Stimulated activated CD8-positive, alpha-beta memory T cell treated with anti-CD3 and anti-CD28 coated beads, Interleukin-7, amount 100 ng/mL, for 1 hour (primary cell): ENCODE data around the gene BICC1.

ENCODE experiments used
- DNase-seq, 2 donors: peaks; one replicate each; pipeline ENCODE4 v3.0.0-alpha.2; 2020; ENCODE audit warnings: low read depth in 2 of 2

BICC1 gene, protein sequence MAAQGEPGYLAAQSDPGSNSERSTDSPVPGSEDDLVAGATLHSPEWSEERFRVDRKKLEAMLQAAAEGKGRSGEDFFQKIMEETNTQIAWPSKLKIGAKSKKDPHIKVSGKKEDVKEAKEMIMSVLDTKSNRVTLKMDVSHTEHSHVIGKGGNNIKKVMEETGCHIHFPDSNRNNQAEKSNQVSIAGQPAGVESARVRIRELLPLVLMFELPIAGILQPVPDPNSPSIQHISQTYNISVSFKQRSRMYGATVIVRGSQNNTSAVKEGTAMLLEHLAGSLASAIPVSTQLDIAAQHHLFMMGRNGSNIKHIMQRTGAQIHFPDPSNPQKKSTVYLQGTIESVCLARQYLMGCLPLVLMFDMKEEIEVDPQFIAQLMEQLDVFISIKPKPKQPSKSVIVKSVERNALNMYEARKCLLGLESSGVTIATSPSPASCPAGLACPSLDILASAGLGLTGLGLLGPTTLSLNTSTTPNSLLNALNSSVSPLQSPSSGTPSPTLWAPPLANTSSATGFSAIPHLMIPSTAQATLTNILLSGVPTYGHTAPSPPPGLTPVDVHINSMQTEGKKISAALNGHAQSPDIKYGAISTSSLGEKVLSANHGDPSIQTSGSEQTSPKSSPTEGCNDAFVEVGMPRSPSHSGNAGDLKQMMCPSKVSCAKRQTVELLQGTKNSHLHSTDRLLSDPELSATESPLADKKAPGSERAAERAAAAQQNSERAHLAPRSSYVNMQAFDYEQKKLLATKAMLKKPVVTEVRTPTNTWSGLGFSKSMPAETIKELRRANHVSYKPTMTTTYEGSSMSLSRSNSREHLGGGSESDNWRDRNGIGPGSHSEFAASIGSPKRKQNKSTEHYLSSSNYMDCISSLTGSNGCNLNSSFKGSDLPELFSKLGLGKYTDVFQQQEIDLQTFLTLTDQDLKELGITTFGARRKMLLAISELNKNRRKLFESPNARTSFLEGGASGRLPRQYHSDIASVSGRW

DNA sequence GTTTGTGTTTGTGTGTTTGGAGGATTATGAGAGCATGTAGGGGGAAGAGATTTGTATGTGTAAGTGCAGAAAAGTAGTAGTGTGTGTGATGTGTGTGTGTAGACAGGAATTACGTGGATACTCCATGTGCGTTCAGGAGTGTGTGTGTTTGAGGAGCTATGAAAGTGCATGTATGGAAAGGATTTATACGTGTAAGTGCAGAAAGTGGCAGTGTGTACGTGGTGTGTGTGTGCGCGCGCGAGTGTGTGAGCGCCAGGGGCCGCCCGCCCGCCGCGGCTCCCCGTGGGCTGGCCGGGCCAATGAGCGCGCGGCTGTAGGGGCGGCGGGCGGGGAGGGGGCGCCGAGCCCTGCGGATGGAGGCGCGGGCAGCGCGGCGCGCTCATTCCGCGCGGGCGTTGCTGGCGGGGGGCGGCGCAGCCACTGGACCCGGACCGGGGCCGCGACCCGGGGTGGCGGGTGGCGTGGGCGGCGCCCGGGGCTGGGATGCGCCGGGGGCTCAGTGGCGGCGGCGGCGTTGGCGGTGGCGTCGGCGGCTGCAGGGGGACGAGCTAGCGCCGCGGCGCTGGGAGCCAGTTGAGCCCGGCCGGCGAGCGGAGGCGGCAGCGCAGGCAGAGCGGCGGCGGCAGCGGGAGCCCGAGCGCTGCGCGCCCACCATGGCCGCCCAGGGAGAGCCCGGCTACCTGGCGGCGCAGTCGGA, at the start of gene BICC1:
Gene BICC1, plus strand, starts transcription at position 382 of the 697 bp plus-strand sequence. Its CDS starts 272 bp downstream, at position 654.
- no peak for DNase-seq

DNA sequence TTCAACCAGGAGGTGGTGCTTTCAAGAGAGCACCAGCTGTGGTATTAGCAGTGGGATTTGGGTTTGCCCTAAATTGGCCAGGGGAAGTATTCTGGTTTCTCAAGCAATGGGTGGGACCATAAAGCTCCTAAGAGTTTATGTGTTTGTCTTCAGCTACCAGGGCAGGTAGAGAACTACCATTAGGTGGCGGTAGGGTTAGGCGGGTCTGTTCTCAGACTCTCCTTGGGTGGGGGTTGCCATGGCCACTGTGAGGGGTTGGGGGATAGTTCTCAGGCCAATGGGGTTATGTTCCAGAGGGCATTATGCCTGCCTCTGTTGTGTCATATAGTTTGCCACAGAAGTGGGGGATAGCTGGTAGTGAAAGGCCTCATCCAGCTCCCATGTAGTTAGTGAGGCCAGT, 47.7 kb upstream of the BICC1 start:
- no peak for DNase-seq

DNA sequence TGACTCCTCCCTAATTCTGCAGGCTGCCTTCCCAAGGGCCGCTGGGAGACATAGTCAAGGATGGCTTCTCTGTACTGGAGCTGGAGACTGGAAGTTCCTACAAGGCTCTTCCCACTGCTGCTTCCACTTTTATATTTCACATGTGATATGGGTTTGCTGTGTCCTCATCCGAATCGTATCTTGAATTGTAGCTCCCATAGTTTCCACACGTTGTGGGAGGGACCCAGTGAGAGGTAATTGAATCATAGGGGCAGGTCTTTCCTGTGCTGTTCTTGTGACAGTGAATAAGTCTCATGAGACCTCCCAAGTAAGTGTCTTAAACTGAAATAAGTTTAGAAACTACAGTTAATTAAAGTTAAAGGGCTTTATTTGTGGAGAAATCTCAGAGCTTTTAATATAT, 47.0 kb upstream of the BICC1 start:
- DNase-seq, result no peak

DNA sequence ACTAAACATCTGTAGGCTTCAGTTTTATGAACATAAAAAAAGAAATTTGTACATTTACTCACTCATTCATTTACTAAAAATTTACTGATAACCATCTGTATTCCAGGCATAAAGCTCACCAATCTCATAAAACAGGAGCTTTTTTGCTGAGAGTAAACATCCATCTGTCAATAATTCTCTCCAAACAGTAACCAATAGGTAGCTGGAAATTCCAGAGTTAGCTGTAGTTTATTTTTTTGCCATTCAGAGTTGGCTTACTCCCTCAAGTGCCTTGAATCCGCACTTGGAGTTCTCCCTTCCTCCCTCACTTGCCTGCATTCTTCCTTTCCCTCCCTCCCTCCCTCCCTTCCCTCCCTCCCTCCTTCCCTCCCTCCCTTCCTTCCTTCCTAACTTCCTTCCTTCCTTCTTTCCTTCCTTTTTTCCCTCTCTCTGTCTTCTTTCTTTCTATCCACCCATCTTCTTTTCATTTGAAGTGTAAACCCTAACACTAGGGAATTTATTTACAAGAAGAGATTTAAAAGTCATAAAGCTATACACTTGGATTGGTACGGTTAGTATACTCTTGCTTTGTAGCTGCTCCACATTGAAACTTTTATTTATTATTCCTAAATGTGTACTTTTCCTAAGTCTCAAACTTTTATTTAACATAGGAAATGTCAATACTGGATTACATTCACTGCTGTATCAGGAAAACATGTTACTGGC, 44.6 kb upstream of the BICC1 start:
- DNase-seq, result no peak

DNA sequence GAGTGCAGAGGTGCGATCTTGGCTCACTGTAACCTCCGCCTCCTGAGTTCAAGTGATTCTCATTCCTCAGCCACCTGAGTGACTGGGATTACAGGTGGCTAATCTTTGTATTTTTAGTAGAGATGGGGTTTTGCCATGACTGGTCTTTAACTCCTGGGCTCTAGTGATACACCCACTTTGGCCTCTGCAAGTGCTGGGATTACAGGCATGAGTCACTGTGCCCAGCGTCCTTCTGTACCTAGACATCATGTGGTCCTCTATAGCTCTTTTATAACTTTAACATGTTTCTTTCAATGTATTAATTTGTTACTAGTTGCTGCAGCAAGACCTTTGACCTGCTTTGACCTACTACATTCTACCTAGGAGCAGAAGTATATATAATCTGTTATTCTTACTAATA, 38.7 kb upstream of the BICC1 start:
- no peak for DNase-seq

DNA sequence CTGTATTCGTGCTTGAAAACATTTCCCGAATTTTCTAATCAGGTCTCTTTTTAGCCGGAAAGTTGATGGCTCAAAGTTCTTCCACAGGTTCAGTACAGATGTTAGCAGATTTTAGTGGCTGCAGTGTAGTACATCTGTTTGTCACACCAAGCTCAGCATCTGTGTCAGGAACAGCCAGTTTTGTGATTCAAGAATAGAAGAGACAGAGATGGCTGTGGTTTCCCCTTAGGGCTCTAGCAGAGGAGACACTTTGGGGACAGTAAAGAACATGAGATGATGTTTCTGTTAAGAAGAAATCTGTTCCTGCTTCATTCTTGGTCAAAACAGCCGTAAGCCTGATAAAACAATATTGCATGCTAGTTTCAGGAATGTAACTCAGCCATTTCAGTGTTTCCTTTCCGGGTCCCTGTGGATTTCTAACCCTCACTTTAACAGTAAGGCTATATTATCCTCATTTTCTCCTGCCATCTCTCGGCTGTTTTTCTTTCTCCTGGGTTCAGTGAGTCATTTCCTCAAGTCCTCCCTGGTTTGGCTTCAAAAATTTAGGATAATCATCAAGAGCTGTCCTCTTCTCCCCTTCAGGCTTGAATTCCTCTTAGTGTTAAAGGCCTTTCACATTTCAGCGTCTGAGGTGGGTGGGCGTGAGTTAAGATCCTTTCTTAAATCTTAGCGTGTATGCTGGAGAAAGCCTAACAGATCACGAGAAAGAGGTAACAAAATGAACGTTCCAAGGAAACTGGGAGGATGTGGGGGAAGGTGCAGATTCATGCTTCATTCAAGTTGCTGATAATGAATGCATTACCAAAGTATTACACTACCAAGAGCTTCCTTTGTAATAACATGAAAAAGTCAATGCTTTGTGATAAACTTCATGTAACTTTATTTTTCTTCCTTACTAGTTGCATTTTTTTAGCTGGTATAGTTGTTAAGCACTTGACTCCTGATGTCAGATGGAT, 37.1 kb upstream of the BICC1 start:
- DNase-seq, result no peak

DNA sequence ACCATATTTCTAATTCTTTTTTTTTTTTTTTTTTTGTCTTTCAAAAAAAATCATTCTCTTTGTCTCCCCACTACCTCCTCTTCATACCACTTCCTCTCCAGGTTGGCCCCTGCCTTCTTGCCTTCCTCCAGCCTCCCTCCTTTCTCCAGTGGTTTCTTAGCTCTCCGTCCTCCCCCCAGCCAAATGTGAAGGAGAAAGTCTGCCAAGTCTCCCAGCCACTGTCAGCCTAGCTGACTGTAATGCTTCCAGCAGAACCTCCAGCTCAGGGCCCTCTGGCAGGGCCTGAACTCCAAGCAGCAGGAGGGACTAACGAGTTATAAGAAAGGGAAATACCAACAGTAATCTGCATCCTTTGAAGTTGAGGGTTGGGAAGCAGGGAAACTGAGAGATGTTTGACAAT, 35.5 kb upstream of the BICC1 start:
- no peak for DNase-seq

GRCh38 chr10:58477902-58478301, 34.8 kb upstream of the BICC1 start:
- no peak for DNase-seq

DNA sequence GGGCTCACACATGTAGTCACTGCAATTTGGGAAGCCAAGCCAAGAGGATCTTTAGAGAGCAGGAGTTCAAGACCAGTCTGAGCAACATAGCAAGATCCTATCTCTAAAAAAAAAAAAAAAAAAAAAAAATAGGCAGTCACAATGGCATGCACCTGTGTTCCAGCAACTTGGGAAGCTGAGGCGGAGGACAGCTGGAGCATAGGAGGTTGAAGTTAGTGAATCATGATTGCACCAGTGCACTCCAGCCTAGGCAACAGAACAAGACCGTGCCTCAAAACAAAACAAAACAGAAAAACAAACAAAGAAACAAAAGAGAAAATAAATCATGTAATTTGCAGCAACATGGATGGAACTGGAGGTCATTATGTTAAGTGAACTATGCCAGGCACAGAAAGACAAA, 33.6 kb upstream of the BICC1 start:
- no peak for DNase-seq

- no peak for DNase-seq
Measured at GRCh38 chr10:58480321-58480720, 32.4 kb upstream of the BICC1 start.

- DNase-seq, result no peak
Measured at GRCh38 chr10:58481569-58482109, 31.0 kb upstream of the BICC1 start.

GRCh38 chr10:58486821-58487220, 25.9 kb upstream of the BICC1 start:
- DNase-seq, result no peak

DNA sequence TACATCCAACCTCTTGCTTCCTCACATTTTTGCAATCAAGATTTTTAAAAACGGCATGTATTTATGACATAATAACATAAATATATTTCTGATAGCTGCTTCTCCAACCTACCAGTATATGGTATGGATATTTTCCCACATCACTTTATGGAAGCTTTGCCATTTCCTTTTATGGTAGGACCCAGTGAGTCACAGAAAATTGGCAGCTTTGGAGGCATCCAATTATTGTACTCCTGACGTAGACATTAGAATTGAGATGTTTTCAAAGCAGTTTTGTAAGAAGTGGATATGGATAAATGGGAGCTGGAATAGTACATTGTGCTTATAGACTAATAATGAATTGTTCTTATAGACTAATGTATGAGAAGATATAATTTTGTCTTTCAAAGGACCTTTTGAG, 23.8 kb upstream of the BICC1 start:
- no peak for DNase-seq

DNA sequence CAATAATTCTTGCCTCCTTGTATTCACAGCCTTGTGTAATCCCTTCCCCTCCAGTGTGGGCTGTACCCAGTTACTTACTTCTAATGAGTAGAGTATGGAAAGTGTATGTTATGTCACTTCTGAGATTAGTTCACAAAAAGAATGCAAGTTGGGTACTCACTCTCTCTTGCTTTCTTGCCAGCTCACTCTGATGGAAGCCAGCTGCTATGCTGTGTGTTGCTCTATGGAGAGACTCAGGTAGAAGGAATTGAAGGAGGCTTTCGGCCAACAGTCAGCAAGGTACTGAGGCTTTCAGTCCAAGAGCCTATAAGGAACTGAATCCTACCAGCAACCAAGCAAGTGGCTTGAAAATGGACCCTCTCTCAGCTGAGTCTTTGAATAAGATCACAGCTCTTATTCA, 9.7 kb upstream of the BICC1 start:
- DNase-seq, result no peak

DNA sequence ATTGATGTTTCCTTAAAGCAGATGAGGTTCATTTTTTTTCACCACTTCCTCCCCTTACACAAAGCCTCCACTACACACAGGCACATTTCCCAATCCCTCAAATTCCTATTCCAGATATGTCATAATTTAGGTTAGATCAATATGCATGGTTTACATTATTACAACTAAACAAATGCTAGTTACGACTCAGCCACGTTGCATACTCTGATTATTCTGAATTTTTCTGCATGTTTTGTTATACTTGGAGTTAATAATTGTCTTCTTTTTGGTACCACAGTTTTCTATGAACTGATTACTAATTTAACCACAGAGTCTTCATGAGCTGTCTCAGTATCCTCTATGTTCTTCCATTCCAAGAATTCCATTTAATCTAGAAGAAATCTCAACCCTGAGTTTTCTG, 4.4 kb upstream of the BICC1 start:
- DNase-seq, result no peak

DNA sequence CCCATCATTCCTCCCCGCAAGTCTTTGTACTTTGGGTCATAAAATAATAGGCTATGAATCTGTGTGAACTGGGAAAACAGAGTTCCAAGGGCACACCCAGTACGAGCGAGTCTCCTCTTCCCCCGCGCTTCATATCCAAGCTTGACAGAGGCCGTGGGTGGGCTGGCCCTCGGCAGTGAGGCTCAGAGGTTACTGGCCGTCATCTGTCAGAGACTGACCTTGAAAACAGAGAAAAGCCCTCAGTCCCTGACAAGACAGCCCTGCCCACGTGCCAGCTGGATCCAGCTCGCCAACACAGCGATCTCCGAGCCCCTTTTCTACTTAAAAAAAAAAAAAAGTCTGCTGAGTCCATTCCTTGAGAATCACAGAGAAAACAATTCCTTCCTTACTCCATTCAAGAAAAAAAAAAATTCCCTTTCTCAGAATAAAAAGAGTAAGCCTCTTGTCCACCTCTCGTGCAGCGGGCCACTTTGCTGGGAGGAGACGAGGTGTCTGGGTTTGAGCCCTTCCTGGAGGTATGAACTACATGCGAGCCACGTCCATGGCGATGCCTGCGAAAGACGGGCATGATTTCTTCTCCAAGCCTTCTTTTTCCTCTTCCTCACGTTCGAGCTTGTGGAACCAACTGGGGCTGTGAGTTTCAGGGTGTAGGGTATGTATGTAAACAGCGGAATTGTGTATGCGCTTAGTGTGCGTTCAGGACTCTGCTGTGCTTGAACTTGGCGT, 744 bp upstream of the BICC1 start:
- DNase-seq, result no peak

DNA sequence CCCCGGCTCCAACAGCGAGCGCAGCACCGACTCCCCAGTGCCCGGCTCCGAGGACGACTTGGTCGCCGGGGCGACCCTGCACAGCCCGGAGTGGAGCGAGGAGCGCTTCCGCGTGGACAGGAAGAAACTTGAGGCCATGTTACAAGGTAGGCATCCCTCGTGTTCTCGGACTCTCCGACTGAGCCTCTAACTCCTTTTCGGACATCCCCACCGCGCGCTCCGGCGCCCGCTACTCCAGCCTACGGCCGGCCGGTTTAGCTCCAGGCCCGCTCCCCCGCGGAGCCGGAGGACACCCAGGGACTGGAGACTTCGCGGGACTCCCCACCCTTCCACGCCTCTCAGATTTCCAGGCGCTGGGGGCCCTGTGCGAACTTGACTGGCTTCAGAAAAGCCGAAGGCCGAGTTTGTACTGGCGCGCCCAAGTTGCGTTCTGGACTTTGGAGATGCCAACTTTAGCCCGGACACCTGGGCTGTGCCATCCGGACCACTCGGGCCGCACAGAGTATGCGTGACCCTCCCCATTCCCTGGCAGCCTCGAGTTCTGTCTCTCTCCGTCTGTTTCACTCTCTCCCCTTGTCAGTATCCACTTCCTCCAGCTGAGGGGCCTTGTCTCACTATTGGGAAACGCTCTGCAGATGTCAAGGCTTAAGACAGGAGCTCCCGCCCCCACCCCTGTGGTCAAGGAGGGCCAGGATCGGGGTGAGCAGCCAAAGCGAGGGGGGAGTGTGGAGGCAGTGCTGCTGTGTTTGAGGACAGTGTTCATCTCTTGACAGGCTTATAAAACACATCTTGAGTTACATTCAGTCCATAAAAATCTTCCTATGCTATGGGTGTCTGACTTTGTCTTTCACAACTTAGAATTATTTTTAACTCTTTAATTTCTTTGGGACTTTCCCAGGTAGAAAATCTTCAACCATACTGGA, 777 bp downstream of the BICC1 start:
- DNase-seq, result no peak

DNA sequence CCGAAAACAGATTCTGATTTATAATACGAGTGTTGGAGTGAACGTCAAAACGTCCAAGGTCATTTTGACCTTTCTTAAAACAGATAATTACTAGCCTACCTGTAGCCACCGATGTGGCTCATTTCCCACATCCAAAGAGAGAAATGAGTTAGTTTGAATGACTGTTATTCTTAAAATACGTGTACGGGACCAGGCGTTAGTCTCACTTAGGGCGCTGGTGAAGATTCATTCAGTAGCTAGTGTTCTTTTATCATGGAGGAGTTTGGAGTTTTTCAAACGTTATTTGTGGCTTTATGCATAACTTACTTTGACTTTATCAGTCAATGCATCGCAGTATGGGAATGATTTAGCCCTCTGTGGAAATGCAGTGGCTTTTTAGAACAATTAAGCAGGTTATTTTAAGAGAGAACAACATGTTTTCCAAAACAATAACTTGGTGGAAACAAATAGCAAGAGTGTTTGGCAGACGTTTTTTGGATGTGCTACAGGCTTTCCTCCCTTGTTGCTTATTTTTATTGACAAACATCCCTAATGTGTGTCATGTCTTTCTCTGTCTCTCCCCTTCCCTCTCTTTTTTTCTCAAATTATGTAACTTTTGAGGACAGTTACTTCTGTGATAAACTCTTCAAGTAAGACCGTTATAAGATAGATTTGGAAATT, 1.6 kb downstream of the BICC1 start:
- DNase-seq, result no peak
